ENCODE data around the gene SLCO2A1.

DNA sequence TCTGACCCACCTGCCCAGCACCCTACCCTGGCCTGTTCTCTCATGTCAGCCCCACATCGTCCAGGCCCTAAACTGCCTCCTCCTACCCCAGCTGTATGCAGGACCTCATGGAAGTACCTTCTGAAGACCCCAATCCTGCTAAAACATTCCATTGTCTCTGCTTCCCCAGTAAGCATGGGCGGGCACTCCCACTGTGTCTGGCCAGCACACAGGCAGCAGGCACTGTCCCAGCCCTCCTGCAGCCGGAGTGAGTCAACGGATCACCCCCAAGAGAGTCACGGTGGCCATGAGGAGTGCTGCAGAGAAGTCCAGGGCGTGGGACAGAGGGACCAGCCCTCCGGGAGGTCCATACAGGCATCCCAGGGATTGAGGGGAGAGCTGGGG lies 36.4 kb upstream of the SLCO2A1 start:
- TF ChIP-seq, protein P1, sequence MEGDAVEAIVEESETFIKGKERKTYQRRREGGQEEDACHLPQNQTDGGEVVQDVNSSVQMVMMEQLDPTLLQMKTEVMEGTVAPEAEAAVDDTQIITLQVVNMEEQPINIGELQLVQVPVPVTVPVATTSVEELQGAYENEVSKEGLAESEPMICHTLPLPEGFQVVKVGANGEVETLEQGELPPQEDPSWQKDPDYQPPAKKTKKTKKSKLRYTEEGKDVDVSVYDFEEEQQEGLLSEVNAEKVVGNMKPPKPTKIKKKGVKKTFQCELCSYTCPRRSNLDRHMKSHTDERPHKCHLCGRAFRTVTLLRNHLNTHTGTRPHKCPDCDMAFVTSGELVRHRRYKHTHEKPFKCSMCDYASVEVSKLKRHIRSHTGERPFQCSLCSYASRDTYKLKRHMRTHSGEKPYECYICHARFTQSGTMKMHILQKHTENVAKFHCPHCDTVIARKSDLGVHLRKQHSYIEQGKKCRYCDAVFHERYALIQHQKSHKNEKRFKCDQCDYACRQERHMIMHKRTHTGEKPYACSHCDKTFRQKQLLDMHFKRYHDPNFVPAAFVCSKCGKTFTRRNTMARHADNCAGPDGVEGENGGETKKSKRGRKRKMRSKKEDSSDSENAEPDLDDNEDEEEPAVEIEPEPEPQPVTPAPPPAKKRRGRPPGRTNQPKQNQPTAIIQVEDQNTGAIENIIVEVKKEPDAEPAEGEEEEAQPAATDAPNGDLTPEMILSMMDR (IDR thresholded peaks at IDR 0.05): no peak
- TF ChIP-seq EZH2 (IDR thresholded peaks at IDR 0.05) (no peak), EZH2phosphoT487 (IDR thresholded peaks at IDR 0.05) (no peak)

Measured in neural progenitor cell (in vitro differentiated cells).